ENCODE results near the gene AP4S1. TPM values are rescaled to one million over a fixed set of nuclear protein-coding genes. Genes with fewer than 3 reads are reported as not detected.
"Not testable (repeated sequence)": the region's sequence is repeated elsewhere in the genome, so short reads cannot be mapped to it uniquely, and the experiment has no call there.

The AP4S1 gene
- total RNA-seq = 1 to 10 TPM; 2.0 to 5.7 (median 4.2) TPM

- intact Hi-C loops (cut with DNase I) = no loop called here
- H3K4me1 ChIP-seq = peaks cover 7 to 30% (median 18%) of the 10 kb centered on the region in 3 donors
- peaks cover 0 to 23% (median 0%) of the 10 kb centered on the region in 3 donors for H3K36me3 ChIP-seq
- no peak for DNase-seq
- no peaks in the 10 kb centered on the region for H3K27me3 ChIP-seq
- TF ChIP-seq CTCF (IDR thresholded peaks at IDR 0.05) = no peak
- no peak for TF ChIP-seq POLR2A (IDR thresholded peaks at IDR 0.05)
- H3K9me3 ChIP-seq = no peaks in the 10 kb centered on the region
- H3K27ac ChIP-seq = peak within 1 kb of the TSS; percentile 98 to 100 (median 100)
- WGBS, 2 donors = 0 to 1% methylated on average over 13 to 22 of the region's 53 CpGs
- peak within 1 kb of the TSS; percentile 86 to 99 (median 90) for H3K4me3 ChIP-seq
Measured at GRCh38 chr14:31025367-31026076, at the start of gene AP4S1. TSS of gene AP4S1 (plus strand) at chr14:31025649. CDS start at chr14:31066197, 40,548 bp downstream.

GRCh38 chr14:30977752-30978151 lies 47.7 kb upstream of the AP4S1 start:
- no peak overlapping the region for H3K27ac ChIP-seq
- no peaks in the 10 kb centered on the region for H3K36me3 ChIP-seq
- no peak overlapping the region for H3K4me3 ChIP-seq
- TF ChIP-seq POLR2A (IDR thresholded peaks at IDR 0.05) (no peak), CTCF (IDR thresholded peaks at IDR 0.05) (no peak)
- H3K27me3 ChIP-seq = no peaks in the 10 kb centered on the region
- 43 to 66% methylated on average over 2 of the region's 2 CpGs for WGBS, 2 donors
- H3K4me1 ChIP-seq = peaks cover 0 to 36% (median 3%) of the 10 kb centered on the region in 3 donors
- intact Hi-C loops (cut with DNase I) = no loop called here
- no peaks in the 10 kb centered on the region for H3K9me3 ChIP-seq
- no peak for DNase-seq

GRCh38 chr14:30980106-30980704 lies 45.2 kb upstream of the AP4S1 start:
- not testable (repeated sequence) for H3K4me3 ChIP-seq, H3K36me3 ChIP-seq, DNase-seq, H3K27me3 ChIP-seq, H3K9me3 ChIP-seq, H3K27ac ChIP-seq
- peaks cover 0 to 21% (median 0%) of the 10 kb centered on the region in 3 donors for H3K4me1 ChIP-seq
- intact Hi-C loops (cut with DNase I) = loop anchor here (5.0 kb wide), 1 partner anchor 102 kb away; no protein-coding TSS in a partner anchor
- WGBS, 2 donors = 59 to 67% methylated on average over 11 to 13 of the region's 13 CpGs
- peak; percentile 37 to 72 (median 54) for TF ChIP-seq CTCF (IDR thresholded peaks at IDR 0.05)

- WGBS, 2 donors = 60 to 64% methylated on average over 3 of the region's 3 CpGs
- TF ChIP-seq POLR2A (IDR thresholded peaks at IDR 0.05) (no peak), CTCF (IDR thresholded peaks at IDR 0.05) (no peak)
Measured at GRCh38 chr14:30980980-30981379, 44.5 kb upstream of the AP4S1 start.

GRCh38 chr14:30982533-30982932 lies 42.9 kb upstream of the AP4S1 start:
- Histone ChIP-seq H3K9me3 (no peaks in the 10 kb centered on the region), H3K27ac (no peak overlapping the region), H3K36me3 (peaks cover 0 to 4% (median 0%) of the 10 kb centered on the region in 3 donors), H3K4me1 (peaks cover 0 to 16% (median 0%) of the 10 kb centered on the region in 3 donors), H3K4me3 (no peak overlapping the region), H3K27me3 (no peaks in the 10 kb centered on the region)
- intact Hi-C loops (cut with DNase I) = loop anchor here (5.0 kb wide), 1 partner anchor 100 kb away; no protein-coding TSS in a partner anchor
- WGBS, 2 donors = 58 to 72% methylated on average over 7 of the region's 7 CpGs
- TF ChIP-seq POLR2A (IDR thresholded peaks at IDR 0.05) (no peak), CTCF (IDR thresholded peaks at IDR 0.05) (no peak)
- DNase-seq = no peak

More at GRCh38 chr14:30980980-30981379, 44.5 kb upstream of the AP4S1 start:
- Histone ChIP-seq H3K27me3 (no peaks in the 10 kb centered on the region), H3K27ac (no peak overlapping the region), H3K4me1 (peaks cover 0 to 15% (median 0%) of the 10 kb centered on the region in 3 donors), H3K36me3 (peaks cover 0 to 4% (median 0%) of the 10 kb centered on the region in 3 donors), H3K4me3 (no peak overlapping the region), H3K9me3 (no peaks in the 10 kb centered on the region)
- DNase-seq = no peak
- intact Hi-C loops (cut with DNase I) = loop anchor here (5.0 kb wide), 1 partner anchor 101 kb away; no protein-coding TSS in a partner anchor
